ENCODE data around the gene RAPGEF1.
"Not testable (repeated sequence)": the region's sequence is repeated elsewhere in the genome, so short reads cannot be mapped to it uniquely, and the experiment has no call there.

Gene RAPGEF1

DNA sequence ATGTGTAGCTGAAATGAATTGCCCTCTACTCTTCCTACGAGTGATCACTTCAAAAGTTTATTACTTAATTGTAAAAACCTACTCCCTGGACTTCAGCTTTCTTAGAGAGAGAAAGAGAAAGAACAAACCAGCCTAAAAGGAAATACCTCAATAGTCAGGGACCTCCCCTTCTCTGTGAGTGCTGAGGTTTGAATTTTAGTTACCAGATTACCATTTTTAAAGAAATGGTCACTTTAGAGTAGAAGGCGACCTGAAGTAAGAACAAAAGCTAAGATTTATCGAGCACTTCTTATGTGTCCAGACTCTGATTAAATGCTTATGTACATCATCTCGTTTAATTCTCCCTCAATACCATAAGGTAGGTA is 11.3 kb downstream of the RAPGEF1 start:
- no peak for DNase-seq

GRCh38 chr9:131727795-131728545 is 11.9 kb downstream of the RAPGEF1 start:
- DNase-seq, result no peak

GRCh38 chr9:131727184-131727759 is 12.6 kb downstream of the RAPGEF1 start:
- no peak for DNase-seq

- DNase-seq, result no peak
Measured at GRCh38 chr9:131724683-131725082, 15.2 kb downstream of the RAPGEF1 start.

DNA sequence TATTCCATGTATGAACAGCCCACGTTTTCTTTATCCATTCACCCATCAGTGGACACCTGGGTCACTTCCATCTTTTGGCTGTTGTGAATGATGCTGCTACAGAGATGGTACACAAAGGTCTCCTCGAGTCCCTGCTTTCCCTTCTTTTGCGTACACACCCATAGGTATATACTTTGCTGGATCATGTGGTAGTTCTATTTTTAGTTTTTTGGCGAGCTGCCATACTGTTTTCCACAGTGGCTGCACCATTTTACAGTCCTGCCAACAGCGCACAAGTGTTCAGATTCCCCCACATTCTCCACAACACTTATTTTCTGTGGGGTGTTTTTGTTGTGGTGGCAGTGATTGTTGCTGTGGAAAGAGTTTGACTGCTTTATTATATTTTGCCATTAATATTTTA is 16.2 kb downstream of the RAPGEF1 start:
- DNase-seq, result no peak

DNA sequence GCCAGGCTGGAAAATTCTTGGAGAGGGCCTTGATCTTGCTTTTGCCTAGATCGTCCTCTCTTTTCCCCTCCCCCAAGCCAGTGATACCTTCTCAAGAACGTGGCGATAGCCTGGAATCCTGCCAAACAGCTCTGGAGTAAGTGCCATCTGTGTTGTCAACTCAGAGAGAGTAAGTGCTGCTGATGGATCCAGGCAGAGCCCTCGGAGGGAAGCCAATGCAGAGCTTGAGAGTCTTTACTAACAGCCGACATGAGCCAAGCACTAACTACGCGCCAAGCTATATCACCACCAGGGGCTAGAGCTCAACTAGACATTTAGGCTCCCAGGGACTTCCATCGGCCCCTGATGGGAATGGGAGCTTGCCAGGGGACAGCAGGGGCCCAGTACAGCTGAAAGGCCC is 17.6 kb downstream of the RAPGEF1 start:
- peak; percentile 69 for DNase-seq

DNA sequence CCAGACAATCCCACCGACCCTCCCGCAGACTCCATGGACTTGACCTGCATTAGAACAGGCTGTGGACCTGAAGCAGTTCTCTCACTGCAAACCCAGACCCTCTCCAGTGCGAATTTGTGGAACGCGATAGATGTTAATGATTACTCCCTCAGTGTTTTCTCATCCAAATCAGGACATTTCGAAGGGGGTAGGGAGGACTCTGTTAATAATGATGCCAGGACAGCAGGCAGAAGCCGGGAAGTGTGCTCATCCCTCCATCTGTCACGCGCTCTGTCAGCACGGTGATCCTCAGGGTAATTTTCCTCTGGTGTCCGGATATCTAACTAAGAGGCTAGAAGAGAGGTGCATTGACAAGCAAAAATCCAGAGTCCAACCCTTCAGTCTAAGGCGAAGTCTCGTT is 18.8 kb downstream of the RAPGEF1 start:
- no peak for DNase-seq

- DNase-seq, result no peak
Measured at GRCh38 chr9:131720330-131720729, 19.5 kb downstream of the RAPGEF1 start.

GRCh38 chr9:131719262-131719908 is 20.5 kb downstream of the RAPGEF1 start:
- DNase-seq, result no peak

DNA sequence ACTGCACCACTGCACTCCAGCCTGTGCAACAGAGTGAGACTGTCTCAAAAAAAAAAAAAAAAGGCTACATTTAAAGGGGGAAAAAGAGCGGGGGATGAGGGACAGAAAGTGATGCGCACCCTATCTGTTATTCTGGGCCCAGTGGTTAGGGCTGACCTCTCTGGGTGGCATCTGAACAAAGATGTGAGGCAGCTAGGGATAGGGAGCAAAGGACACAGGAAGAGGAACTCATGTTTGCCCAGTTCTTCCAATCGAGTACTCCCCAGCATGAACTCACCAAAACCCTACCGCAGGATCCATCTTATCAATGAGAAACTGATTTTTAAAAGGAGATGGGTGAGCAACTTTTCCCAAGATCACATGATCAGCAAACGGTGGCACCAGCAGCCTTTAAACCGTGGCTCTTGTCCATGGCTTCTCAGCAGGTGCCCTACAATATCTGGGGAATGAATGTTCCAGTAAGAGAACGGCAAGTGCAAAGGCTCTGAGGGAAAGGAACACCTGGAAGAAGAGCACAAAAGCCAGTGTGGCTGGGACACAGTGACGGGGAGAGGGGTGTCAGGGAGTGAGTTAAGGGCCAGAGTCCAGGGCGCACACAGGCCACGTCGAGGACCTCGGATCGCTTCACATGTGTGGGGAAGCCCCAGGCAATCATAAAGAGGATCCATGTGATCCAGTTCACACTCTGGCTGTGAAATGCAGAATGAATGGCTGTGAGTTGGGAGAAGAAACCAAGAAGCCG is 22.0 kb downstream of the RAPGEF1 start:
- DNase-seq, result no peak

DNA sequence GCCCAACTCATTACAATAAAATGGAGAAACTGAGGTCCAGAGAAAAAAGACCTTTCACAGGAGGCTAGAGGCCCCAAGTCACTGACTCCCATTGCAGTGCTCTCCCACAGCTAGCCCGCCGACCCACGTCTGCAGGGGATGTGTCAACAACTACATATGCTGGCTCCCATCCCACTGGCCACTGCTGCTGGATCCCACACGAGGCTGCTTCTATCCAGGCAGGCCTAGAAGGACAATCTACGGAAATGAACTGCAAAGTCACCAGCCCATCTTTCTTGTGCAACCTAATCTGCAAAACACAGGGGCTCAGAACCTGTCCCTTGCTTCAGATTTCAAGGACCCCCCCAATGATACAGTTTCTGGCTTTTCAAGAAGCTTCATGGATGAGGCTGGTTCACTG is 24.0 kb downstream of the RAPGEF1 start:
- no peak for DNase-seq

GRCh38 chr9:131714821-131715220 is 25.1 kb downstream of the RAPGEF1 start:
- DNase-seq, result no peak

- no peak for DNase-seq
Measured at GRCh38 chr9:131714161-131714646, 25.7 kb downstream of the RAPGEF1 start.

GRCh38 chr9:131713016-131713415 is 26.9 kb downstream of the RAPGEF1 start:
- no peak for DNase-seq

DNA sequence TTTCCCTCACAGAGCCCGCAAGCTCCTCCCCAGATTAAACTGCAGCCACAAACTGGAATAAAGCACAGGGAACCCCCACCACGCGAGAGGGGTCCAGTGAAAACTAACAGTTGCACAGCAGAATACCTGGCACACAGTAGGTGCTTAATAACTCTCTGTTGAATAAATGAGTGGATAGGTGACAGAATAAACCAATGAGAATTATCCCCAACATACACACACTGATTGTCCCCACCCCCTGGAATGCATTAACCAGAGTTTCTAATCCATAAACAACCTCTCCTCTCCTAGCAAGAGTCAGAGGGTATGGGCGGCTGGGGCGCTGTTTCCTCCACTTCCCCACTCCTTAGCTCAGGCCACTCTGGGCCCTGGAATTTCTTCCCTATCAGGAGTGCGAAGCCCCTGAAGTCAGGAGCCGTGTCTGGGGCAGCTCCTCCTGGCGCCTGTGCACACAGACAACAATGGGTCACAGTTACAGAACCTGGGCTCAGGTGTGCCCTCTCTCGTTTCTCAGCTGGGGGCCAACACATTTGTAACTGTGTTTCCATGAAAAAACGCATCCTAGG is 27.6 kb downstream of the RAPGEF1 start:
- no peak for DNase-seq

GRCh38 chr9:131709771-131710431 is 30.0 kb downstream of the RAPGEF1 start:
- no peak for DNase-seq

GRCh38 chr9:131709010-131709770 is 30.7 kb downstream of the RAPGEF1 start:
- not testable (repeated sequence) for DNase-seq

GRCh38 chr9:131708226-131709002 is 31.5 kb downstream of the RAPGEF1 start:
- no peak for DNase-seq

DNA sequence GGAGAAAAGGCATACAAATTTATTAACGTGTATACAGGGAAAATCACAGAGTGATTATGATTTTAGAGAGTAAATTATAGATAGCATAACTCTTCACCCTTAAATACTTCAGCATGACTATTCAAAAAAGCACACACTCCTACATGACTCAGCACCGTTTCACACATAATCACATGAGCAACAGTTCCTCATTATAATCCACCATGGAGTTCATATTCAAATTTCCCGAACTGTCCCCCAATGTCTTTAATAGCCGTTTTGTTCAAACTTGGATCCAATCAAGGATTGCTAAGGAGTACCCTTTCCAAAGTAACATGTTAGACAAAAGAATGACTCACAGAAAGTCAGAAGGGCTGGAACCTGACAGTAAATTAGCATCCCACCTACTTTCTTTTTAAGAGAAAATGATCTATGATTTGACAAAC is 32.1 kb downstream of the RAPGEF1 start:
- DNase-seq, result no peak

DNA sequence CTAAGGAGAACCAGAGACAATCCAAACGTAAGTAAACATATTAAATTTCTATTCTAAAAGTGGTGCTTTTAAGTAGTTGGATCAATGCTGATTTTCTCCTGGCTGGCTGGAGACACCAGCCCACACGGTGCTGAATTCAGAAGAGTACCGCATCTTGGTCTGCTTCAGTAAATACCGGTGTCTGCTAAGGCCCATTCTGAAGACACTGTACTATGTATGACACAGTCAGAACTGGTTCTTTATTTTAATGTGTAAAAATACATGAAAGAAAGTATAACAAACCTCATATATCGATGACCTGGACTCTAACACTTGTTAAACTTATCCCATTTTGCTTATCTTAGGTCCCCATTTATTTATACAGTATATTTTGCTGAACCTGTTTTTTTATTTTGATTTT is 32.8 kb downstream of the RAPGEF1 start:
- DNase-seq, result no peak

GRCh38 chr9:131706608-131706970 is 33.3 kb downstream of the RAPGEF1 start:
- DNase-seq, result no peak

Data from NCI-H187 treated with DMSO at 0.1 percent for 48 hours (cell line).